Measurements from ENCODE around the gene ELP6.

Gene ELP6

GRCh38 chr3:47452453-47453215, 60.9 kb downstream of the ELP6 start:
- TF ChIP-seq CTCF (IDR thresholded peaks at IDR 0.05; ENCODE audit: low read depth, low read length, missing control alignments) = no peak
- DNase-seq (ENCODE audit: low read depth) = no peak
- in situ Hi-C loops (cut with HindIII; ENCODE audit: low sequenced_read_pairs) = no loop called here
- no peak overlapping the region for H3K4me3 ChIP-seq (ENCODE audit: low read depth, low read length)
